Measurements from ENCODE around the gene SLC8A1. TPM values are rescaled to one million over a fixed set of nuclear protein-coding genes. Genes with fewer than 3 reads are reported as not detected.

Gene SLC8A1
- total RNA-seq, 1 experiment from 2014 or later = 11.1 TPM

DNA sequence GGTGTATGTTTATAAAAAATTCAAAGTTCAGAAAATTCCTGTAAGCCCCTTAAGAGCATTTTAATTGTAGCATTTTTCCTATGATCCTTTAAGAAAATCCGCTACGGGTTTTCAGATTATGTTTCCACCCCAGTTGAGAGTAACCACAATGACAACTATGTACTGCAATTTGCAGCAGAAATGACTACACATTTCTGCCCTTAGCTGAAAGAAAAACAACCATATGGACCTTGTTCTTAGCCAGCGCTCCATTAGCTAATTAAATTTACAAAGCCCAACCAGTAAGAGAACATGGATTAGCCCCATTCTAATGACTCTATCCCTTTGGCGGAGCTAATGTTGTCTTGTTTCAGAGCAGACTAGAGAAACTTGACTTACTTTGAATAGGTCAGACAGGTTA is 247.6 kb downstream of the SLC8A1 start:
- Histone ChIP-seq H3K27me3 (no peaks in the 10 kb centered on the region), H3K36me3 (no peaks in the 10 kb centered on the region), H3K9me3 (no peaks in the 10 kb centered on the region), H3K4me3 (no peak overlapping the region)
- DNase-seq = no peak

DNA sequence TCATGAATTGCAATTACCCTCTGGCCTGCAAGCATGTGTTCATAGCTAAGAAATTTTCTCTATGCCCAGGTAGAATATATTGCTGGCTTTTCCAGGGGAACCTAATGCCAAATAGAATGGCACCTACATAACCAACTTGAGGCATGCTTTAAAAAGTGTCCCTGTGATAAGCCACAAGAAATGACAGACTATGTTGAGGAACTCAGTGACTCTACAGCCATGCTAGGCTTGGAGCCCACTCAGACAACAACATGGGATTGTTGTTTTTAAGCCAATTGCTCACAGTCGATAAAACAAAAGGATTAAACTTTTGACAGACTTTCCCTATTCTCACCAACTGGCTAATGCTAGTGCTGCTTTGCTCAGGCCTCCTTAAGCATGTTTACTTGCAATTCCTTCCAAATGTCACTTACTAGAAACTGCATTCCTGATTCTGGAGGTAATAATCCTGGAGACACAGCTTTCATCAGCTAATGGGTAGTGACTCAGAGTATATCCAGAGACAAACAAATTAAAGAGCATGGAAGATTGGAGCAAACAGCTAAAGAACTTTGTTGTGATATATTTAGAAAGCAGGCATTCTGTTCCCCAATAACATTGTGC is 249.0 kb downstream of the SLC8A1 start:
- no peak overlapping the region for H3K4me3 ChIP-seq
- H3K36me3 ChIP-seq = no peaks in the 10 kb centered on the region
- peak; percentile 16 for DNase-seq
- no peaks in the 10 kb centered on the region for H3K27me3 ChIP-seq
- H3K9me3 ChIP-seq = no peaks in the 10 kb centered on the region

DNA sequence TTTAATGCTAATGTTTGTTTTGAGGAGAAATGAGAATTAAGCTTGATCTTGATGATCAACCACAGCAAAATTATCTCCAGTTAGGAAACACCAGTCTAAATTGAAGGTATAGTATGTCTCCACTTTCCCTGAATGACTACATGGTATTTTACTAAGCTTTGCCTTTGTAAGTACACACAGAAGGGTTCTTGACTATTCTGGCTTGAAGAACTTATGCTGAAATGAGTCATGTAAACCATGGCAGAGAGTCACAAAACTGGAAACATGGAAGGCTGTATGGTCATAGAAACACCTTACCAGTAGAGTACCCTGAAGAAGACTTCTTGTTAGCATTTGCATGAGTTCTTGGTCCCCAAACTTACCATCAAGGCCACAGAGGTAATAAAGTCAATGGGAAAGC is 250.5 kb downstream of the SLC8A1 start:
- no peak for DNase-seq
- no peaks in the 10 kb centered on the region for H3K36me3 ChIP-seq
- no peaks in the 10 kb centered on the region for H3K9me3 ChIP-seq
- H3K27me3 ChIP-seq = no peaks in the 10 kb centered on the region
- no peak overlapping the region for H3K4me3 ChIP-seq

DNA sequence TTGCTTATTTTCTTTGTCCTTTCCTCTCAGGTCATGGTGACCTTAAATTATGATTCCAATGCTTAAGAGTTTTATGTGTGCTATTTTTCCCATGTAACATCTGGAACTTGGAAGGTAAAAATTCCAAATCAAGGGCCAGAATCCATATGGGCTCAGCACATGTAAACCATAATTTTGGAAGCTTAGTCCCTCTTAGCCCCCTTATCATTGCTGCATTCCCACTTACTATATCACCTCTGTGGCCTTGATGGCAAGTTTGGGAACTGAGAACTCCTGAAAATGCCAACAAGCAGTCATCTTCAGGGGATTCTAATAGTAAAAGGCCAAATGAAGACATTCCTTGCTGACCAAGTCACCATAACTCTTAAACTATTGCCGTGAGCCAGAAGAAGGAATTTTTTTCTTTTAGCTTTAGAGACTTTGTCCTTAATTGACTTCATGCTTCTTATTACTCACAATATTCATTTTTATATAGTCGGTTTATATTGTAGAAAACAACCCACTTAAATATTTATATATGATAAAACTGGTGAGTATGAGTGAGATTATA is 251.4 kb downstream of the SLC8A1 start:
- no peaks in the 10 kb centered on the region for H3K27me3 ChIP-seq
- no peak overlapping the region for H3K4me3 ChIP-seq
- H3K9me3 ChIP-seq = no peaks in the 10 kb centered on the region
- no peaks in the 10 kb centered on the region for H3K36me3 ChIP-seq
- DNase-seq = no peak

DNA sequence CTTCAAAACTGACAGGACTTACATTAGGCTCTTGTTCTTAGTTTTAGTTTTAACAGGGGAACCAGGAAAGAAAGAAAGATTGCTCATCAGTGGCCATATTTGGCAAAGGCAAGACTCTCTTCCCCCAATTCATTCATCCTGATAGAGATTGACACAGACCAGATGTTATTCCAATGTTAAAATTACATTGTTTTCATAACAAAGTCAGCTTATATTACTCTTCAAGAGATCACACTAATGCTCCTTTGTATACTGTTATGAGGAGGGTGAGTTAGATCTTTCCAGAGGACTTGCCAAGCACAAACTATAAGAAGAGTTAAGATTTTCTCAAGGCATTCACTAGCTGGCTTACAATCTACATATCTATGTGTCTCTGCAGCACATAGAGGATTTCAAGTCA is 252.1 kb downstream of the SLC8A1 start:
- no peaks in the 10 kb centered on the region for H3K27me3 ChIP-seq
- H3K9me3 ChIP-seq = no peaks in the 10 kb centered on the region
- DNase-seq = no peak
- no peaks in the 10 kb centered on the region for H3K36me3 ChIP-seq
- no peak overlapping the region for H3K4me3 ChIP-seq

DNA sequence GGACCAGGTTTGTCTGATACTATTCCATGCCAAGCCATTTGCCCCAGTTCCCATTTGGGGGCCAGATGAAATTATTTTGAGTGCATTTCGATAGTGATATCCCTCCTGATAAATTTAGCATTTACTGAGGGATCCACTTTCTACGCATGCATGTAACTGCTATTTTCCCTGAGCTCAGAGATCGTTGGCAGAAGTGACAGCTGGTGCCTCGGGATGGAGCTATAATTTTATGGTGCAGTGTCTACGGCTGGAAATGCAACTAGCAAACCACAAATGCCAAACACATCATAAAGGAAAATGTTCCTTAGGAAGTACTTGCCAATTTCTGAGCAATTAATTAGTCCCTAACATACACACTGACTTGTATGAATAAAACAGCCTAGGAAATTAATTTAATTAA is 254.8 kb downstream of the SLC8A1 start:
- Histone ChIP-seq H3K4me3 (no peak overlapping the region), H3K27me3 (no peaks in the 10 kb centered on the region), H3K9me3 (no peaks in the 10 kb centered on the region), H3K36me3 (no peaks in the 10 kb centered on the region)
- DNase-seq = no peak

DNA sequence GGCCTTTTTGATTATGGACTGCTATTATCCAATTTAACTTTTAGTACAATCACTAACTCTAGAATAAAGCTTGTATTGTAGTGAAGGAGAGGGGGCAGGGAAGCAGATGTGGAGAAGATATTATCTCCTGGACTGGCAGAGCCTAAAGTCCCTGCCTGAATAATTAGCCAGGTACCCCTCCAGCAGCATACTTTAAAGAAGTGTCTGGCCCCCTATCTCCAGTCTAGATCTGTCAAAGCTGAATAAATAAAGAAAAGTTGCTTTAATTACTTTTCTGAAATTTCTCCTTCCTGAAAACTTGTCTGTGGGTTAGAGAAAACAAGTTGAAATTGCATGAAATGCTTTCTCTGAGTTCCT is 258.2 kb downstream of the SLC8A1 start:
- Histone ChIP-seq H3K36me3 (no peaks in the 10 kb centered on the region), H3K4me3 (no peak overlapping the region), H3K9me3 (no peaks in the 10 kb centered on the region), H3K27me3 (no peaks in the 10 kb centered on the region)
- DNase-seq = no peak

DNA sequence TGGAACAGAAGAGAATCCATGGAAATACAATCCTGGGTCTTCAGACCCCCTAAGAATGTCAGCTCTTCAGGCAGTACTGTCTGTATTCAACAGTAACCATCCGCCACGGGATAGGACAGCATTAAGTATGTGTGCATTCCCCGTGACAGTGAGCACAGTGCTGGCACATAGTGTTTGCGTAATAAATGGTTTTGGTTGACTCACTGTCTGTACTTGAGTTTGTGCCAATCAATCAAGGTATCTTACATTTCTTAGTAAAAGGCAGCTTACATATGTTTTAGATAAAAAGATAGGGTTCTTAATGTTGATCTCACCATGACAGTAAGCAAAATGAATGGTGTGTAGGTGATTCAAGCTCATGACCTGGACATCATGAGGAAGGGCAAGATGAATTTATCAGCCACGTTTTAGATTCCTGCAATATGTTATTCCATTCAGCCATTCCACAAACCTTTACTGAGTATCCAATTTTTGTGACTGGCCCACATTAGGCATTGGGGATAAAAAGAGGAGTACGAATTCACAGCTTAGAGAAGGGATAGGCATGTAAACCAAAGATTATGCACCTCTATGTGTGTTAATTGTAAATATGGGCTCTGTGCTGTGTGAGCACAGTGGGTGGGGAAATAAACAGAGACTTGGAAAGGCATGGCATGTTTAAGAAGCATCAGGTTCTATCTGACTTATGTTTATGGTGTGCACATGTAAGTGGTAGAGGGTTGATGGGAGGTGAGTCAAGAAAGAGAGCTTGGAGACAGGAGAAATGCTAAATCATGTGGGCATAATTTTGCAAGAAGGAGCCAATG is 258.8 kb downstream of the SLC8A1 start:
- H3K9me3 ChIP-seq = no peaks in the 10 kb centered on the region
- no peak for DNase-seq
- no peak overlapping the region for H3K4me3 ChIP-seq
- no peaks in the 10 kb centered on the region for H3K27me3 ChIP-seq
- H3K36me3 ChIP-seq = no peaks in the 10 kb centered on the region

DNA sequence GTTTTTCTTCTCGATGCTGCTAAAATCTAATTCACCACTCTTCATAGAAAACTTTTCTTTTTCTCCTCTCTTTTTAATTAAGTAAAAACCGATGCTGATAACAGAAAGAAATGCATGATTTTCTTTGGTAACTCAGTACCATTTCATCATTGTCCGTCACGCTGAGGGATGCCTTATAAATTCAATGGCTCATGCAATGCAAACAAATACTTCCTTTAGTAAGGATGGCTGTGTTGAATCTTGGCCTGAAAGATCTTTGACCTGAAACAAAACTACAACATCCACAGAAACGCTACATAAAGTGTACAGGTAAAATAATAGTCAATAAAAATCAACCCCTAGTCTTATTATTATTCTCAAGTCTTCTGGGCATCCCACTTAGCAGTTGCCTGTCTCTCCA is 261.4 kb downstream of the SLC8A1 start:
- no peaks in the 10 kb centered on the region for H3K9me3 ChIP-seq
- no peaks in the 10 kb centered on the region for H3K36me3 ChIP-seq
- no peaks in the 10 kb centered on the region for H3K27me3 ChIP-seq
- H3K4me3 ChIP-seq = no peak overlapping the region
- DNase-seq = no peak

DNA sequence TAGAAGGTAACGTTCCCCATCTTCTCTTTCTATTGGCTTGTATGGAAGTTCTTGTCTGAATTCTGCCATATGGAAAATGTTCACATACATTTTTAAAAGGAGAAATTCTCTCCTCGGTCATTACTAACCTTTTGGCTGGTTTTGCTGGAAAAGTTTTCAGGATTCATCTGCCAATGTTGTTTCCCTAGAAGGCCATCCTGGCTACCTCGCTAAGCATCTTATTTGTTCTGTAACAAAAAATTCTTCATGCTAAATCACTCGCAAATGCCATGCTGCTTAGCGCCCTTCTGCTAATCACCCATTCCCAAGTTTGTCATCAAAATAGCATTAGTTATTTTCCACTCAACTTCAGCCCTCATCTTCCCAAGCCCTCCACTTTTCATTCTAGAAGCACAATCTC is 262.0 kb downstream of the SLC8A1 start:
- H3K9me3 ChIP-seq = no peaks in the 10 kb centered on the region
- no peak for DNase-seq

DNA sequence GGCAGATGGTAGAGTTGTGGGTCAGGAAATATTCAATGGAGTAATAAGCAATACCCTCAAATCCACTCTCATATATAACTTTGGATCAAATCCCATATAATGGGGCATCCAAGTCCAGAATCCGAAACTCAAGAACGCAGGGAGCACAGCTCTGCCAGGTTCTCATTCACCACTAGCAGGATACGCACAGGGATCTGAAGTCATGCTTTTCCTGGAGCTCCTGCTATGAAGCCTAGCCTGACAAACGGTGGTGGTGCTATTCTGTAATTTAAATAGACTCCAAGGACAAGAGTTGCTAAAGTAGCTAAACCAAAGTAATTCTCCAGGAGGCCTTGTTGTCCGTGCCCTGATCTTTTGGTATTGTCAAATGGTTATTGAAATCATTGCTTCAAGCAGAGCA is 264.8 kb downstream of the SLC8A1 start:
- H3K27me3 ChIP-seq = no peaks in the 10 kb centered on the region
- DNase-seq = no peak
- no peaks in the 10 kb centered on the region for H3K9me3 ChIP-seq
- no peak overlapping the region for H3K4me3 ChIP-seq
- no peaks in the 10 kb centered on the region for H3K36me3 ChIP-seq

More for the DNA sequence above, 262.0 kb downstream of the SLC8A1 start:
- Histone ChIP-seq H3K27me3 (no peaks in the 10 kb centered on the region), H3K36me3 (no peaks in the 10 kb centered on the region), H3K4me3 (no peak overlapping the region)

DNA sequence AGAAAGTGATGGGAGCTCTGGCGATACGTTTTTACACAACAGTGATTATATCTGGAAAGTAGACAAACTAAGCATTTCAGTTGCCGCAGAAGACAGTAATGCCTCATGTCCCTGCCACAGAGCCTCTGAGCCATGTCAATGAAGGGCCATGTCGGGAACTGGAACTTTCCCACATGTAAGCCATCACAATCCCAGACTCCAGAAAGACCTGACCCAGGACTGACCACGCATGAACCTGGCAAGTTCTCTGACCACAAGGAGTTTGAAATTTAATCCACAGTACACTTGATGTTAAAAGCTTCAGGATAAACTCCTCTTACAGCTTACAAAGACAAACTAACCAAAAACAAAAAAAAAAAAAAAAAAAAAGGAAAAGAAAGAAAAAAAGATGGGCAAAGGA is 267.3 kb downstream of the SLC8A1 start:
- H3K4me3 ChIP-seq = no peak overlapping the region
- no peaks in the 10 kb centered on the region for H3K36me3 ChIP-seq
- H3K27me3 ChIP-seq = no peaks in the 10 kb centered on the region
- no peak for DNase-seq
- no peaks in the 10 kb centered on the region for H3K9me3 ChIP-seq

DNA sequence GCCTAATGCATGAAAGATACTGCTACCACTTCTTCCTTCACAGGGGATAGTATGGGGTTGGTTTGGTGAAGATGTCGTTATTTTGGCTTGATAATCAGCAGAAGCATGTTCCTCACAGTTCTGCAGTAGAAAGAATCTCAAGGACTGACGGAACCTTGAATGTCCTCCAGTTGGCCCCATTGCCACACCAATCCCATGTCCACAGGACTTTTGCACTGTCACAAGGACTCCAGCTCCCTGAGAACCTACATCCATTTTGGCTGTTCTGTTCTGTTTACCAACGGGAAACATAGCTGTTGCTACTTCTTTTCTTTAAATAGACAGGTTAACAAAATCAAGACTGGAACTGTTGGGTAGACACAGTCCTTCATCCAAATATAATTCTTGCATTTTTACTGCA is 270.0 kb downstream of the SLC8A1 start:
- no peak overlapping the region for H3K4me3 ChIP-seq
- no peak for DNase-seq
- H3K36me3 ChIP-seq = no peaks in the 10 kb centered on the region
- H3K27me3 ChIP-seq = no peaks in the 10 kb centered on the region
- no peaks in the 10 kb centered on the region for H3K9me3 ChIP-seq

DNA sequence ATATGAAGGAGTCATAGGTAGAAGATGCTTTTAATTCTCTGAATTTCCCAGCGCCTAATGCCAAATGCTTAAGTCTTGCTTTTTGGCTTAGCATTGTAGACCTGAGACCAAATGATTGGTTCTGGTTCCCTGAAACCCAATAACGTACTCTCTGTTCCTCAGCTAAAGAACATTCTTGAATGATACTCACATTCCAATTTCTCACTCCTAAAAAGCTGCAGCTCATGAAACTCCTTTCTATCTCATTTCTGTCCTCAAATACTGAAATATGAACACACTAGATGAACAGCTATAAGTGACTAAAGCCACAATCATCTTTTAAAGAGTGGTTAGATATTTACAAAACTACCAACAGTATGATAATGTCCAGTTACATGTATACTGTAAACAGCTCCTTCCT is 272.1 kb downstream of the SLC8A1 start:
- no peak overlapping the region for H3K4me3 ChIP-seq
- no peaks in the 10 kb centered on the region for H3K9me3 ChIP-seq
- H3K36me3 ChIP-seq = no peaks in the 10 kb centered on the region
- H3K27me3 ChIP-seq = no peaks in the 10 kb centered on the region
- DNase-seq = no peak

DNA sequence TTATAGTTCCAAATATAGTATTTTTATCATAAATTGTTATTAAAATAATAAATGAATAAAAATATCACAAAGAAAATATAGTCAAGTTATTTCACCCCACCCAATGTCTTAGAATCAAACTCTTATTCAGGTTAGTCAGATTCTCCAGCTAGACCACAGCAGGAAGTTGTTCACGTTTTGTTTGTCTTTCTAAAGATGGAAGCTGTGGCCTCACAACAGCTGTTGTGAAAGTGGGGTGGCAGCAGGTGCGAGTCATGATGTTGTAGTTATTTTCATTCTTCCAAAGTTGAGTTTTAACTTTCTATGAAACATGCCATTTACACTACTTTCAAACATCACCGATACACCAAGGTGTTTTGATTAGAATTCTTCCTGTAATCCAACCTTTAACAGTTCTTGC is 272.9 kb downstream of the SLC8A1 start:
- Histone ChIP-seq H3K4me3 (no peak overlapping the region), H3K36me3 (no peaks in the 10 kb centered on the region), H3K9me3 (no peaks in the 10 kb centered on the region), H3K27me3 (no peaks in the 10 kb centered on the region)
- DNase-seq = no peak

DNA sequence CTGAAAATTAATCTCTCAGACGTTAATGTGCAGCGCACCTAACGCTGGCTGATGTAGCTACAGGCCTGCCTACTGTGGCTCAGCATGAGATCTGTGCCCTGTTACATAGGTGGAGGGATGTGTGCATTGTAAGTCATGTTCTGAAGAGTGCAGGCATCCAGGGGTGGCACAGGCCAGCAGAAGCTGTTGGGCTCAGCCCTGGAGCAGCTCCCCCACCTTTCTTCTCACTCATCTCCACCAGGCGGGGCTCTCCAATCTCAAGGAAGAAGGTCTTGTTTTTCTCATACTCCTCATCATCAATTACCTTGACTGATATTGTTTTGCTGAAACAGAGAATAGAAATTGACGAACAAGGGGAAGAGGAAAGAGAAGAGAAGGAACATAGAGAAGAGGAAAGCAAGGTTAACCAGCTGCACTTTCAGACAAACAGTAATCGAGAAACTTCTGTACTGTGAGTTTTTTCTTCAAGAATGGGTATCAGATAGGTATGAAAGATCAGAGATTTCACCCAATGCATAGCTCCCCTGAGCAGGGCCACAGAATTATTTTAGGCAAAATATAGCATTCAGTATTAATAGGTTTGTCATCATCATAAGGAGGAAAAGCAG is 273.6 kb downstream of the SLC8A1 start:
- Histone ChIP-seq H3K27me3 (no peaks in the 10 kb centered on the region), H3K36me3 (no peaks in the 10 kb centered on the region), H3K9me3 (no peaks in the 10 kb centered on the region), H3K4me3 (no peak overlapping the region)
- DNase-seq = no peak

DNA sequence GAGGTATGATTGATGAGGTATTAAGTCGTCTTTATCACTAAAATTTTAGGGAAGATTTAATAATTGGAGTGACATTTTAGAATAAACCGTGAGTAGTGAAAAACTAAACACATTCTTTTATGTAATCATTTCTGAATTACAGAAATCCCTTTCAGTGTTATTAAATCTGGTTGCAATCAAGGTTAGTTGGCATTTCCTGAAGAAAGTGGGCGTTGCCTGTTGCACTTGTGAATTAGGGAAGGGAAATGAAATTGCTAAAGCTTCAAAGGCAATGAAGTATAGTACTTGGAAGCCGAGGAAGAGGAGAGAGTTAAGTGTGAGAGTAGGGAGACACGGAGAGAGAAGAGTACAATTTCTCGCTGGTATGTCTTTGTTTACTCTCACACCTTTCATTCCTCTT is 274.5 kb downstream of the SLC8A1 start:
- no peaks in the 10 kb centered on the region for H3K36me3 ChIP-seq
- H3K9me3 ChIP-seq = no peaks in the 10 kb centered on the region
- DNase-seq = no peak
- H3K27me3 ChIP-seq = no peaks in the 10 kb centered on the region
- no peak overlapping the region for H3K4me3 ChIP-seq

DNA sequence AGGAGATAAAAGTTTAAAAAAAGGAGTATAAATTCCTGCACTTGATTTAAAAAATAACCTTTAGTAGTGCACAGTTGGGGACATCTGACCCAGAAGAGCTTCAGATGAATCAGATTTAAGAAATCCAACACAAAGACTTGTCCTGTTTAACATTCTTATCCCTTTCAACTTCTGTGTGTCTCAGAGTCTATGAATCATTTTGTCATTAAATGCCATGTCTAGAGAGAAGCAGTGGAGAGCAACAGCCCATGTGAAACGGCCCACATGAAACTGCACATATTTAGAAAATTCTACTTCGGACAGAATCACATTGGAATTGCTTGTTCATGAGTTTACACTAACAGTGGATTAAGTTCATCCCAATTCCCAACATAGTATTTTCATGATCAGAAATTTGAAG is 278.6 kb downstream of the SLC8A1 start:
- no peak for DNase-seq
- Histone ChIP-seq H3K27me3 (no peaks in the 10 kb centered on the region), H3K4me3 (no peak overlapping the region), H3K9me3 (no peaks in the 10 kb centered on the region), H3K36me3 (no peaks in the 10 kb centered on the region)
